Tibial nerve (tissue), 4 donors: ENCODE data around the gene SORCS2. TPM values are rescaled to one million over a fixed set of nuclear protein-coding genes. Genes with fewer than 3 reads are reported as not detected.

Experiments
- DNase-seq, 2 donors: peaks; one replicate each; pipeline ENCODE4 v3.0.0-alpha.2; 2019; ENCODE audit warnings: low spot score in 2 of 2
- H3K27ac ChIP-seq, 4 donors: fragments of 200-600 bp; sonication (generic) in 3 of 4; one replicate each; pipeline ENCODE4 v1.5.1; 2017 to 2019; ENCODE audit warnings: mild to moderate bottlenecking in 1 of 4
- H3K27me3 ChIP-seq, 2 donors: fragments of 200-600 bp; sonication (generic) in 1 of 2; one replicate each; pipeline versions ENCODE4 v1.5.1 to v1.6.0; 2017 to 2019
- H3K36me3 ChIP-seq, 3 donors: fragments of 200-600 bp; sonication (generic); one replicate each; pipeline ENCODE4 v1.5.1; 2018 to 2019
- H3K4me1 ChIP-seq, 4 donors: fragments of 200-600 bp; sonication (generic) in 3 of 4; one replicate each; pipeline ENCODE4 v1.5.1; 2017 to 2019
- H3K4me3 ChIP-seq, 4 donors: fragments of 200-600 bp; sonication (generic) in 3 of 4; one replicate each; pipeline ENCODE4 v1.5.1; 2017 to 2019; ENCODE audit warnings: mild to moderate bottlenecking in 1 of 4, moderate library complexity in 1 of 4
- H3K9me3 ChIP-seq, 4 donors: fragments of 200-600 bp; sonication (generic) in 3 of 4; one replicate each; pipeline ENCODE4 v1.5.1; 2017 to 2019
- CTCF ChIP-seq, 5 experiments: fragments of 200-600 bp in 3 of 5; fragments of 450-650 bp in 2 of 5; sonication (generic) in 3 of 5; IDR thresholded peaks; one replicate each; pipeline ENCODE4 v1.5.1; 2016 to 2019; ENCODE audit warnings: antibody characterized with exemption in 5 of 5, mild to moderate bottlenecking in 3 of 5, moderate library complexity in 2 of 5
- EP300 ChIP-seq, 2 donors: sonication (generic); formaldehyde crosslinking; IDR thresholded peaks; one replicate each; pipeline ENCODE4 v1.6.1; 2017; ENCODE audit warnings: antibody characterized with exemption in 2 of 2, mild to moderate bottlenecking in 1 of 2
- POLR2A ChIP-seq, 2 donors: fragments of 450-650 bp; IDR thresholded peaks; one replicate each; pipeline ENCODE4 v1.6.1; 2017; ENCODE audit warnings: antibody characterized with exemption in 2 of 2, mild to moderate bottlenecking in 2 of 2, moderate library complexity in 2 of 2
- WGBS, 2 donors: methylation state at CpG; one replicate each; pipeline ENCODE4 v1.1.5; 2018; 5-methylcytosine and 5-hydroxymethylcytosine counted together
- total RNA-seq, 4 donors: library from RNA; depleted of rRNA; stranded (reverse); fragments of >200 nt; gene quantifications; one replicate each; pipeline ENCODE4 v1.1.0, GENCODE V29; 2016

SORCS2 gene
- total RNA-seq, 4 donors from 2014 or later, result 15.6 to 48.9 (median 38.3) TPM

DNA sequence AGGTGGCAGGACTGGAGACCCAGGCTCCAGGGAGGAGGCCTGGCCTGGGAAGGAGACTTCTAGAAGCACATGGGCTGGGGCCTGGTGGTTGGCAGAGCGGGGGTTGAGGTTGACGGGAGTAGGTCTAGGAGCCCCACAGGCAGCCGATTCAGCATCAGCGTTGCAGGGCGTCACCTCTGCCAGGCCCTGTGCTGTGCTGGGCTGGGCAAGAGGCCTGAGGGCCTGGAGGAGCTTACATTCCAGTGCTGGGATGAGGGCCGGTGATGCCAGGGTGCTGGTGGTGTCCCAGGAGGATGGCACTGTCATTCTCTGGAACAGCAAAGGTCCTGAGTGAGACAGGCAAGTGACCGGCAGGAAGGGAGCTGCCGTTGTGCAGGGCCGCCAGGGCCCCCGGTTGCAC lies 76.6 kb downstream of the SORCS2 start:
- WGBS, 2 donors, result 88 to 91% methylated on average over 10 of the region's 10 CpGs

GRCh38 chr4:7270121-7270520 lies 77.8 kb downstream of the SORCS2 start:
- no peaks in the 10 kb centered on the region for H3K27me3 ChIP-seq
- peaks cover 0 to 14% (median 0%) of the 10 kb centered on the region in 4 donors for H3K4me1 ChIP-seq
- H3K9me3 ChIP-seq, result no peaks in the 10 kb centered on the region
- H3K4me3 ChIP-seq, result no peak overlapping the region
- no peaks in the 10 kb centered on the region for H3K36me3 ChIP-seq
- 95 to 98% methylated on average over 17 of the region's 17 CpGs for WGBS, 2 donors
- TF ChIP-seq POLR2A (IDR thresholded peaks at IDR 0.05), result no peak
- TF ChIP-seq CTCF (IDR thresholded peaks at IDR 0.05), result no peak
- no peak for TF ChIP-seq EP300 (IDR thresholded peaks at IDR 0.05)
- no peak overlapping the region for H3K27ac ChIP-seq
- no peak for DNase-seq

More for the DNA sequence above, 76.6 kb downstream of the SORCS2 start:
- DNase-seq, result no peak
- TF ChIP-seq POLR2A (IDR thresholded peaks at IDR 0.05), result no peak
- no peak for TF ChIP-seq EP300 (IDR thresholded peaks at IDR 0.05)
- no peak for TF ChIP-seq CTCF (IDR thresholded peaks at IDR 0.05)
- H3K9me3 ChIP-seq, result no peaks in the 10 kb centered on the region
- H3K36me3 ChIP-seq, result no peaks in the 10 kb centered on the region
- H3K4me3 ChIP-seq, result no peak overlapping the region
- no peak overlapping the region for H3K27ac ChIP-seq
- H3K4me1 ChIP-seq, result peaks cover 0 to 10% (median 0%) of the 10 kb centered on the region in 4 donors
- H3K27me3 ChIP-seq, result no peaks in the 10 kb centered on the region

DNA sequence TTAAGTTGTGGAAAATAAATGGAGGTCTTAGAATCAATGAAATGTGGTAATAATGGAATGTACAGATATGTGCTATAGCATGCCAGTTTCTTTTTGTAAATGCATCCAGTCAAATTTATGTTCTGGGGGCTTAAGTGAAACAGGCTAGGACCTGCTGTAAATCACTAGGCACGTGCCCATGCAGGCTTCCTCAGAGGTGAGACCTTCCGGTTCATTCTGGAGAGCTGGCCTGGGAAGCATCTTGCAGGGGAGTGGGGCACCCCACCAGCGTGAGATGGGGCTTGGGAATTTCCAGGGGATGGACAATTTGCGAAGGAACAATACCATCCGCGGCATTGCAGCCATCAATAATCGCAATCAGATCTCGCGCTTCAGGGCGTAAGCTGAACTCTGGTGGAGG lies 80.1 kb downstream of the SORCS2 start:
- TF ChIP-seq CTCF (IDR thresholded peaks at IDR 0.05), result no peak
- no peak for TF ChIP-seq EP300 (IDR thresholded peaks at IDR 0.05)
- TF ChIP-seq POLR2A (IDR thresholded peaks at IDR 0.05), result no peak
- DNase-seq, result no peak
- Histone ChIP-seq H3K4me1 (peaks cover 0 to 28% (median 0%) of the 10 kb centered on the region in 4 donors), H3K27me3 (no peaks in the 10 kb centered on the region), H3K4me3 (no peak overlapping the region), H3K9me3 (no peaks in the 10 kb centered on the region), H3K36me3 (no peaks in the 10 kb centered on the region), H3K27ac (no peak overlapping the region)
- WGBS, 2 donors, result 89 to 90% methylated on average over 10 of the region's 10 CpGs

DNA sequence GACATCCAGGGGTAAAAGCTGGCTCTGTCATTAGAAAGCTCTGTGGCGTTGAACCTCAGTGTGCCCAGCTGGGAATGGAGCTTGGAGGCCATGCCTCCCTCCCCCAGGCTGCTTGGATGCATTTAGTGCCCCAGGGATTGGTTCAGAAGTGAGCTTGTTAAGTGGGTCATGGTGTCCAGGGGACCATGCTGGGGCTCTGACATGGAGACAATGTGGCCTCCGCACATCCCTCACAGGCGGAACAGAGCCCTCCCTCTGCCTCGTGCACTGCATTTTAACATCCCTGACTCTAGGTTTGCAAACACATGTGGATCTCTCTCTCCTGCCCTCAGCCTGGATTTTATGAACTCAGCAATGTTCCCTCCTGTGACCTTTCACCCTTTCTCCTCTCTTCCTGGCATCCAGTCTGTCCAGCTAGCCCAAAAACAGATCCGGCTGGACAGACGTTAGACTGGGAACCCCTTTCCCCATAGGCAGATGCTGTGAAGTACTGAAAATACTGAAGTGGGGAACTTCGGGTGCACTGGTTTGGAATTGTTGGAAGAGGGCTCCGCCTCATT lies 81.5 kb downstream of the SORCS2 start:
- no peak overlapping the region for H3K27ac ChIP-seq
- no peaks in the 10 kb centered on the region for H3K9me3 ChIP-seq
- peaks cover 0 to 28% (median 0%) of the 10 kb centered on the region in 4 donors for H3K4me1 ChIP-seq
- WGBS, 2 donors, result 68 to 70% methylated on average over 7 to 8 of the region's 8 CpGs
- no peaks in the 10 kb centered on the region for H3K36me3 ChIP-seq
- H3K4me3 ChIP-seq, result no peak overlapping the region
- DNase-seq, result no peak
- no peaks in the 10 kb centered on the region for H3K27me3 ChIP-seq
- no peak for TF ChIP-seq POLR2A (IDR thresholded peaks at IDR 0.05)
- TF ChIP-seq EP300 (IDR thresholded peaks at IDR 0.05), result no peak
- no peak for TF ChIP-seq CTCF (IDR thresholded peaks at IDR 0.05)

- 74 to 90% methylated on average over 5 of the region's 5 CpGs for WGBS, 2 donors
- H3K27ac ChIP-seq, result no peak overlapping the region
- no peaks in the 10 kb centered on the region for H3K27me3 ChIP-seq
- H3K4me1 ChIP-seq, result peaks cover 0 to 29% (median 0%) of the 10 kb centered on the region in 4 donors
- H3K36me3 ChIP-seq, result no peaks in the 10 kb centered on the region
- no peaks in the 10 kb centered on the region for H3K9me3 ChIP-seq
- no peak for DNase-seq
- H3K4me3 ChIP-seq, result no peak overlapping the region
- TF ChIP-seq CTCF (IDR thresholded peaks at IDR 0.05) (no peak), EP300 (IDR thresholded peaks at IDR 0.05) (no peak), POLR2A (IDR thresholded peaks at IDR 0.05) (no peak)
Observed at GRCh38 chr4:7275067-7275466, 82.7 kb downstream of the SORCS2 start.
